ENCODE data around the gene SPAG8.

Gene SPAG8

GRCh38 chr9:35844628-35845270 lies 32.7 kb upstream of the SPAG8 start:
- no peak for TF ChIP-seq CTCF (IDR thresholded peaks at IDR 0.05; ENCODE audit: low read depth, low read length, poor library complexity, severe bottlenecking)
- TF ChIP-seq EZH2phosphoT487 (IDR thresholded peaks at IDR 0.05; ENCODE audit: borderline replicate concordance, low read length), result no peak
- no peak overlapping the region for H3K4me3 ChIP-seq (ENCODE audit: low read length)
- no peaks in the 10 kb centered on the region for H3K9me2 ChIP-seq (replicated peaks; ENCODE audit: control insufficient read depth, low read length)
- H3K4me2 ChIP-seq (ENCODE audit: low read length), result peak overlapping the region; percentile 27
- no peaks in the 10 kb centered on the region for H4K20me1 ChIP-seq (ENCODE audit: control insufficient read depth, insufficient read depth, low read depth, low read length)
- no peaks in the 10 kb centered on the region for H3K27me3 ChIP-seq (ENCODE audit: control insufficient read depth, low read length)
- H3K9me3 ChIP-seq (ENCODE audit: control insufficient read depth, insufficient read depth, low read length), result no peaks in the 10 kb centered on the region
- H3K27ac ChIP-seq (ENCODE audit: low read depth, low read length), result no peak overlapping the region
- H3F3A ChIP-seq (ENCODE audit: control insufficient read depth, insufficient read depth), result no peaks in the 10 kb centered on the region
- no peaks in the 10 kb centered on the region for H3K79me2 ChIP-seq (ENCODE audit: control insufficient read depth, low read length)
- H3K36me3 ChIP-seq (ENCODE audit: control insufficient read depth, low read length), result no peaks in the 10 kb centered on the region
- H3K4me1 ChIP-seq (ENCODE audit: control insufficient read depth, low read length), result peaks cover 36% of the 10 kb centered on the region

- Histone ChIP-seq H3K79me2 (ENCODE audit: control insufficient read depth, low read length) (no peaks in the 10 kb centered on the region), H3K4me1 (ENCODE audit: control insufficient read depth, low read length) (peaks cover 30% of the 10 kb centered on the region), H3K4me2 (ENCODE audit: low read length) (no peak overlapping the region), H3K9me2 (replicated peaks; ENCODE audit: control insufficient read depth, low read length) (no peaks in the 10 kb centered on the region), H3K9me3 (ENCODE audit: control insufficient read depth, insufficient read depth, low read length) (no peaks in the 10 kb centered on the region), H3K27me3 (ENCODE audit: control insufficient read depth, low read length) (no peaks in the 10 kb centered on the region), H3K36me3 (ENCODE audit: control insufficient read depth, low read length) (no peaks in the 10 kb centered on the region), H4K20me1 (ENCODE audit: control insufficient read depth, insufficient read depth, low read depth, low read length) (no peaks in the 10 kb centered on the region), H3F3A (ENCODE audit: control insufficient read depth, insufficient read depth) (no peaks in the 10 kb centered on the region), H3K4me3 (ENCODE audit: low read length) (no peak overlapping the region), H3K27ac (ENCODE audit: low read depth, low read length) (no peak overlapping the region)
- TF ChIP-seq CTCF (IDR thresholded peaks at IDR 0.05; ENCODE audit: low read depth, low read length, poor library complexity, severe bottlenecking) (no peak), EZH2phosphoT487 (IDR thresholded peaks at IDR 0.05; ENCODE audit: borderline replicate concordance, low read length) (no peak)
These were observed 30.7 kb upstream of the SPAG8 start for GRCh38 chr9:35842795-35843194.

- no peaks in the 10 kb centered on the region for H3K9me3 ChIP-seq (ENCODE audit: control insufficient read depth, insufficient read depth, low read length)
- H3K9me2 ChIP-seq (replicated peaks; ENCODE audit: control insufficient read depth, low read length), result no peaks in the 10 kb centered on the region
- no peak overlapping the region for H3K4me2 ChIP-seq (ENCODE audit: low read length)
- no peaks in the 10 kb centered on the region for H3K27me3 ChIP-seq (ENCODE audit: control insufficient read depth, low read length)
- no peak overlapping the region for H3K27ac ChIP-seq (ENCODE audit: low read depth, low read length)
- no peaks in the 10 kb centered on the region for H3K79me2 ChIP-seq (ENCODE audit: control insufficient read depth, low read length)
- TF ChIP-seq EZH2phosphoT487 (IDR thresholded peaks at IDR 0.05; ENCODE audit: borderline replicate concordance, low read length) (no peak), CTCF (IDR thresholded peaks at IDR 0.05; ENCODE audit: low read depth, low read length, poor library complexity, severe bottlenecking) (no peak)
- no peaks in the 10 kb centered on the region for H4K20me1 ChIP-seq (ENCODE audit: control insufficient read depth, insufficient read depth, low read depth, low read length)
- peaks cover 28% of the 10 kb centered on the region for H3K4me1 ChIP-seq (ENCODE audit: control insufficient read depth, low read length)
- no peak overlapping the region for H3K4me3 ChIP-seq (ENCODE audit: low read length)
- no peaks in the 10 kb centered on the region for H3K36me3 ChIP-seq (ENCODE audit: control insufficient read depth, low read length)
- no peaks in the 10 kb centered on the region for H3F3A ChIP-seq (ENCODE audit: control insufficient read depth, insufficient read depth)
These were observed 30.1 kb upstream of the SPAG8 start for GRCh38 chr9:35842020-35842745.

All from DOHH2 (cell line).